ENCODE results near the gene MAP3K4.

DNA sequence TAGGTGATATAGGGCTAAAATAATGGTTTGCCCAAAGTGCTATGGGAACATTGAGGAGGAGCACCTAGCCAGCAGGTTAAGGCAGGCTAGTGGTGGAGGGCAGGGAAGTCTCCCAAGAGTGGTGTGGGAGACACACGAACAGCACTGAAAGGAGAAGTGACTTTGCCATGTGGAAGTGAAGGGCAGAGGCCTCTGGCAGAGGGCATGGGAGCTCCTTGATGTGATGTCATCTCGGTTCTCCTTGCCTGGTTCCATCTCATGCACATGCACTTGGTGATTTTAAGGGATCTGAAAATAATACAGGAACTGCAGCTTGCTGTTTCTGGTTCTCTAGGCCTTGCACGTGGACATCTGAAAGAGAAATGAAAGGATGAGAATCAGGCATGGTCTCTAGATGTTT is 4.7 kb upstream of the MAP3K4 start:
- TF ChIP-seq POLR2A (IDR thresholded peaks at IDR 0.05) (no peak), CTCF (IDR thresholded peaks at IDR 0.05) (no peak)

Data from Peyer's patch (tissue), 4 donors.